ENCODE data around the gene SND1.

GRCh38 chr7:128102490-128103291 is 450.7 kb downstream of the SND1 start:
- TF ChIP-seq CTCF (IDR thresholded peaks at IDR 0.05) = no peak
- no peak for TF ChIP-seq POLR2A (IDR thresholded peaks at IDR 0.05)
